GM18868 (cell line): Measurements from ENCODE around the gene CEP83.
"Not testable (repeated sequence)": the region's sequence is repeated elsewhere in the genome, so short reads cannot be mapped to it uniquely, and the experiment has no call there.

ENCODE experiments used
- ATAC-seq: cut with Tn5 transposase; IDR thresholded peaks from one replicate; pipeline ENCODE4 v1.9.1; 2021; ENCODE audit warnings: mild to moderate bottlenecking, moderate library complexity; ENCODE audit not compliant: unreplicated experiment

Gene CEP83

GRCh38 chr12:94435511-94435927 is 24.1 kb downstream of the CEP83 start:
- peak; percentile 67 for ATAC-seq

- ATAC-seq, result no peak
These were observed 25.5 kb downstream of the CEP83 start for GRCh38 chr12:94434171-94434570.

GRCh38 chr12:94433744-94434143 is 25.9 kb downstream of the CEP83 start:
- ATAC-seq, result no peak

GRCh38 chr12:94430304-94430703 is 29.4 kb downstream of the CEP83 start:
- ATAC-seq, result no peak

- ATAC-seq, result no peak
These were observed 30.0 kb downstream of the CEP83 start for GRCh38 chr12:94429633-94430032.

- ATAC-seq, result no peak
These were observed 30.5 kb downstream of the CEP83 start for GRCh38 chr12:94429191-94429590.

GRCh38 chr12:94427501-94428381 is 31.9 kb downstream of the CEP83 start:
- ATAC-seq, result peak; percentile 77

- no peak for ATAC-seq
These were observed 33.6 kb downstream of the CEP83 start for GRCh38 chr12:94426049-94426448.

- ATAC-seq, result not testable (repeated sequence)
These were observed 34.8 kb downstream of the CEP83 start for GRCh38 chr12:94424830-94425229.

- no peak for ATAC-seq
These were observed 37.6 kb downstream of the CEP83 start for GRCh38 chr12:94421868-94422740.

GRCh38 chr12:94418517-94418916 is 41.1 kb downstream of the CEP83 start:
- no peak for ATAC-seq

- no peak for ATAC-seq
These were observed 43.1 kb downstream of the CEP83 start for GRCh38 chr12:94416613-94417012.

GRCh38 chr12:94415066-94415465 is 44.6 kb downstream of the CEP83 start:
- no peak for ATAC-seq

- peak; percentile 89 for ATAC-seq
These were observed 54.1 kb downstream of the CEP83 start for GRCh38 chr12:94405413-94406116.

GRCh38 chr12:94404854-94405253 is 54.8 kb downstream of the CEP83 start:
- ATAC-seq, result no peak

GRCh38 chr12:94401326-94401725 is 58.3 kb downstream of the CEP83 start:
- ATAC-seq, result no peak

GRCh38 chr12:94398685-94399084 is 61.0 kb downstream of the CEP83 start:
- ATAC-seq, result not testable (repeated sequence)

- no peak for ATAC-seq
These were observed 62.3 kb downstream of the CEP83 start for GRCh38 chr12:94397401-94397800.

GRCh38 chr12:94396014-94396413 is 63.7 kb downstream of the CEP83 start:
- not testable (repeated sequence) for ATAC-seq

- ATAC-seq, result no peak
These were observed 69.6 kb downstream of the CEP83 start for GRCh38 chr12:94390130-94390485.

- ATAC-seq, result not testable (repeated sequence)
These were observed 70.1 kb downstream of the CEP83 start for GRCh38 chr12:94389482-94390129.
